Ramos (cell line): ENCODE data around the gene SLC17A9.

ENCODE experiments used
- in situ Hi-C: fragments of 300-500 bp; cut with MboI; formaldehyde crosslinking; loops from one replicate; pipeline ENCODE4 v1.14.3; 2022; ENCODE audit warnings: low sequenced_read_pairs; ENCODE audit not compliant: unreplicated experiment

SLC17A9 gene

DNA sequence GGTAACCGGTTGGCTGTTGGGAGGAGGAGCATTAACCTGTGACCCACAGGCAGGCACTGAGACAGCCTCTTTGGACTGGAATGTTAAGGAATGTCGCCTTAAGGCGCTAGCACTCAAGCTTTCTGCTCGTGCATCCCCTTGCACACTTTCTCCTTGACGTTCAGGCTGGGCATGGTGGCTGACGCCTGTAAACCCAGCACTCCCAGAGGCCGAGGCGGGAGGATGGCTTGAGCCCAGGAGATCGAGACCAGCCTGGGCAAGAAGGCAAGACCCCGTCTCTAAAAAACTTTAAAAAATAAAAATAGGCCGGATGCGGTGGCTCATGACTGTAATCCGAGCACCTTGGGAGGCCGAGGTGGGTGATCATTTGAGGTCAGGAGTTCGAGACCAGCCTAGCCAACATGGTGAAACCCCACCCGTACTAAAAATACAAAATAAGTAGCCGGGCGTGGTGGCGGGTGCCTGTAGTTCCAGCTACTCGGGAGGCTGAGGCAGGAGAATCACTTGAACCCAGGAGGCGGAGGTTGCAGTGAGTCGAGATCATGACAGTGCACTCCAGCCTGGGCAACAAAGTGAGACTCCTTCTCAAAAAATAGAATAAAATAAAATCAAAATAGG is 16.4 kb upstream of the SLC17A9 start:
- in situ Hi-C loops: no loop called here

DNA sequence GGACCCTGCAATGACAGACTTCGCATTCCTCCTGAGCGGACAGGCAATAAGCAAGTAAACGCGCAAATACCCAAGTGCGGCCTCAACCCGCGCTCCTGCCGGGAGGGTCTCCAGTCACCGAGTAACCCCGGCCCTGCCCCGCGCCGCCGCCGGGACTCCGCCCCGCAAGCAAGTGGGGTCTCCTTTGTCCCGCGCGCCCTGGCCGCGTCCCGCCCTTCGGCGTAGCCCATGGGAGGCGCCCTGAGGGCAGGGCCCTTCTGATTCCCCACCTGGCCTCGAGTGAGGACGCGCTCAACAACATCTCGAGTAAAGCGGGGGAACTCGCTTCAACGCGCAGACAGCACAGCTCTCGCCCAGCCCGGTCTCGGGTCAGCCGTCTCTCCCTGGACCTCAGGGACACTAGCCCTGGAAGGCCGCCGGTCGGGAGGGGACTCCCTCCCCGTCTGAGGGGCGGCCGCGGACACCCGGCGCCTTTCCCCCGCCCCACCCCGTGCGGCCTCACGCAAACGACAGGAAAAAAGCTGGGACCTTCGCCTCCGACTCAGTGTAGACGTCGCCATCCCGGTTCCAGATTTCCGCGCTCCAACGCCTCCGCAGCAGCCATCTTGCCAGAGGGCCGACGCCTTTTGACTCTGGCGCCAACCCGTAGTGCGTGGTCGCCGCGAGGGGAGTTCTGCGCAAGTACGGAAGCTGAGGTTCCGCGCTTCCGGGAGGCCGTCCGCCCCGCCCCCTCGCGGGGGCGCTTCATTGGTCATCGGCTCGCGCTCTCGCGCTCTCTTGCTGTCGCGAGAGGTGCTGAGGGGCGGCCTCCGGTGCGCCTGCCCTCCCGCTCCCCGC is 15.0 kb upstream of the SLC17A9 start:
- in situ Hi-C loops: no loop called here

DNA sequence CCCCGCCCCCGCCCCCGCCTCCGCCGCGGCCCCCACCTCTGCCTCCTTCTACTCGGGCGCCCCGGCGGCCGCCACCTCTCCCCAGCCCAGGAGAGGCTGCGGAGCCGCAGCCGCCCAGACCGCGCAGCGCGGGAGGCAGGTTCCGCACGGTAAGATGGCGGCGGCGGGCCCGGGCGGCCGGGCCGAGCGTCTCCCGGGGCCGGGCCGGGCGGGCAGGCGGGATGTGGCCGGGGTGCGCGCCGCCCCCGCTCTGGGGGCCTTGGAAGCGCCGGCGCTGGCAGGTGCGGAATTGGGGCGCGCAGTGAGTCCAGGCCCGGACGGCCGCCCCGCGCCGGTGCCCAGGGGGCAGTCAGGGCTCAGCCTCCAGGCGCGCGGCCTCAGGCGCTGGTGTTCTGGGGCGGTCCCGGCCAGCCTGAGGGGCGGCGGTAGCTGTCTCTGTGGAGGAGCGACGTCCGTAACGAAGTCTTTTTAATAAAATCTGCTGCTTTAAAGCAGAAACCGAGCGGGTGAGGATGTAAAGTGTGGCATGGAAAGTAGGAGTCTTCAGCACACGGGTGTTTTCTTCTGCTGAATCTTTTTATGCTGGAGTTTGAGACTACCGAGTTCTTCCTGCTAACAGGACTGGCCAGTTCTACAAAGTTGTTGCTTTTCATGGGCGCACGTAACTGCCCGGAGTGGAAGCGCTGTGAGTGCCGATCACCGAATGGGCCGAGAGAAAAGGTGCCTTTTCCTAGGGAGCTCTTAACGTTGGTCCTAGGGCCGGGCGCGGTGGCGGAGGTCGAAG is 14.2 kb upstream of the SLC17A9 start, which contains the start of gene GID8:
GID8 (plus strand) TSS at position 43 of the 784 bp plus-strand sequence. CDS start 3,356 bp downstream, outside the sequence.
- in situ Hi-C loops: no loop called here

DNA sequence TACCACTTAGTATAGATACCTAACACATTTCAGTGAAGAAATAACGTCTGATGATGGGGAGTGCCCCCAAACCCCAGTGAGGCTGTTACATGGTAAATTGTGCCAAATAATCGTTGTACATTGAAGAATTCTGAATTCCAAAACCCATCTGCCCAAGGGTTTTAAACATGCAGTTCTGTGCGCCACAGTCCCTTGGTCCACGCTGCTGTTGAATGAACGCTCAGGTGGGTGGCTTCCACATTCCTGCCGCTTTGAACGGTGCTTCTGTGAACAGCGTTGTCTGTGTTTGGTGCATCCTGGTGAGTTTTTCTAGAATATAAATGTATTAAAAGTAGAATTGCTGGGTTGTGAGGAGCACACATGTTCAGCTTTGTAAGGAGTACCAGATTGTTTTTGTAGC is 11.6 kb upstream of the SLC17A9 start:
- in situ Hi-C loops: no loop called here

DNA sequence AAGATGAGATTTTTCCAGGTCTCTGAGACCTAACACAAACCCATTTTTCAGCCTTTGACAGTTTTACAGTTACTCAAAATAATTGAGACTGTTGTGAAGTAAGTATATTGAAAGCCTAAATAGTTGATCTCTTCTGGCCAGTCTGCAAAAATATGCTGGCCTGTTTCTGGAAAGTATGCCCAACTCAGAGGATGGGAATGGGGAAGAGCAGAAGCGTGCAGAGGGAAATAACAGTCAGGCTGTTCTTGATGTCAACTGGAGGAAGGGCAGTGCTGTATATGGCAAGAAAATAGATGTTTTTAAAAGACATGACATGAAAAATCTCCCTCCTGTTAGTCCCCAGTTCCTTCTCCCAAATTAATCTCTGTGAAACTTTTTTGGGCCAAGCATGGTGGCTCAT is 10.7 kb upstream of the SLC17A9 start:
- in situ Hi-C loops: no loop called here

DNA sequence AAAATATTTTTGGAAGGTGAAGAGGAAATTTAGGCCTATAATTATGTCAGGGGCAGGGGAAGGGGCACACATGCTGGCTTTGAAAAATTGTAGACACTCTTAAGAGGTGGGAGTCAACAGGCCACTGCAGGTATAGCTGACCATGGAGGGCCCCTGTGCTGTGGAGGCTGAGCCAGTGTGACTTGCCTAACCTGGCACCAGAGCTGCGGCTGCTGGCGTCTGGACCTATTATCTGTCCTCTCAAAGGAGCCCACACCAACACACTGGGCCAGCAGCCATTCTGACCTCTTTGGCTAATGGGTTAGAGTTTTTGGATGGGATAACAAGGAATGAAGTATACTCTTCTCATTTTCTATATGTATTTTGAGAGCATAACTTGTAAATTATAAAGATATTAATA is 10.1 kb upstream of the SLC17A9 start:
- in situ Hi-C loops: no loop called here

DNA sequence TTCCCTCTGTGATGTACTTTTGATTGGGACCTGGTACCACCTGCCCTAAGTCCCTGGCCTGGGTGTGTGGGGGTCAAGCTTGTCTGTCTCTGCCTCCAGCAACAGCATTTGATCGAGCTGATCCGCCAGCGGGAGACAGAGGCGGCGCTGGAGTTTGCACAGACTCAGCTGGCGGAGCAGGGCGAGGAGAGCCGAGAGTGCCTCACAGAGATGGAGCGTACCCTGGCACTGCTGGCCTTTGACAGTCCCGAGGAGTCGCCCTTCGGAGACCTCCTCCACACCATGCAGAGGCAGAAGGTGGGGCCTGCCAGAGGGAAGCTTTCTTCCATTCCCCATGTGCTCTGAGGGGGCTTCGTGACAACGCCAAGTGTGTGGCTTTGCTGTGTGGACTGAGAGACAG is 9.1 kb upstream of the SLC17A9 start:
- in situ Hi-C loops: no loop called here

DNA sequence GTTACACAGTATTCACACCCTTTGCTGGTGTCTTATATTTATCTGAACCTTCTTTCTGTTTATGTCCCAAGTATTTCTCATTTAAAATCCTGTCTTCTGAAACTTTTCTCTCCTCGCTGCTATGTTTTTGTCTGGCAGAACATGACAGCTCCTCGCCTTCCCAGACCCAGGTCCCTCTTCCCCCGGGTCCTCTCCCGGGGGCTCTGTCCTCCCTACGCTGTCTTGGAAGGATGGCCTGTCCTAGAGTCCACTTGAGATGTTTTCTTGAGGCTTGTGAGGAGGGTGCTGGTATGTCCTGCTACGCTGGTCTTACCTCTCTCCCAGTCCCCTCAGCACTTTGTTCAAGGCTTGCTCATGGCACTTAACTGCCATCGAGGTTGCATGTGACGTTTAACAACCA is 8.3 kb upstream of the SLC17A9 start:
- in situ Hi-C loops: no loop called here

DNA sequence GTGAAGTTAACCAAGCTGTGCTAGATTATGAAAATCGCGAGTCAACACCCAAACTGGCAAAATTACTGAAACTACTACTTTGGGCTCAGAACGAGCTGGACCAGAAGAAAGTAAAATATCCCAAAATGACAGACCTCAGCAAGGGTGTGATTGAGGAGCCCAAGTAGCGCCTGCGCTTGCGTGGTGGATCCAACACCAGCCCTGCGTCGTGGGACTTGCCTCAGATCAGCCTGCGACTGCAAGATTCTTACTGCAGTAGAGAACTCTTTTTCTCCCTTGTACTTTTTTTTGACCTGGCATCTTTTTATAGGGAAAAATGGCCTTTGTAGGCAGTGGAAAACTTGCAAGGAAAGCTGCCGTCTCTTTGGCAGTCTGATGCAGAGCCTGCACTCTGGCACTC is 7.8 kb upstream of the SLC17A9 start:
- in situ Hi-C loops: no loop called here

DNA sequence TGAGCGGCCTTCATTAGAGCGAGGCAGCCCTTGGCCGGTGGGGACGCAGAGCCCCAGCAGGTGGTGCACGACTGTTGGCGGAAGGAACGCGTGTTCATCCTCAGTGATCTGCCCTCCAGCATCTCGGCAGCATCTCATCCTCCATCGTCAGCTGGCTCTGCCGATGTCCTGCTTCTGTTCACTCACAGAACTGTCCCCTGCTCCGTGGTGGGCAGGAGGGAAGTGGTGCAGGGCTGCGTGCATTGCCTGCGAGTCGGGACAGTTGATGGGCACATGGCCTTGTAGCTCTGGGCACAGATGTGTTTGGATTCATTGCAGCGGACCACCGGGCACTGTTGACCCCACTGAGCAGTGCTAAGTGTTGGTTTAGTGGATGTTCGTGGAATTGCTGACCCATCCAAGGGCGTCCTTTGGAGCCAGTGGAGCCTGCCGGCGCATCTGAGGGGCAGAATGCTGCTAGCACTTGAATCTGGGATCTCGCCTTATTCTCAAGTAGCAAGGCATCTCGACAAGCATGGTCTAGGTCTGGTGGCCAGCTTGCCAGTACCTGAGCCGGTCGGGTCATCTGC is 6.7 kb upstream of the SLC17A9 start:
- in situ Hi-C loops: no loop called here

DNA sequence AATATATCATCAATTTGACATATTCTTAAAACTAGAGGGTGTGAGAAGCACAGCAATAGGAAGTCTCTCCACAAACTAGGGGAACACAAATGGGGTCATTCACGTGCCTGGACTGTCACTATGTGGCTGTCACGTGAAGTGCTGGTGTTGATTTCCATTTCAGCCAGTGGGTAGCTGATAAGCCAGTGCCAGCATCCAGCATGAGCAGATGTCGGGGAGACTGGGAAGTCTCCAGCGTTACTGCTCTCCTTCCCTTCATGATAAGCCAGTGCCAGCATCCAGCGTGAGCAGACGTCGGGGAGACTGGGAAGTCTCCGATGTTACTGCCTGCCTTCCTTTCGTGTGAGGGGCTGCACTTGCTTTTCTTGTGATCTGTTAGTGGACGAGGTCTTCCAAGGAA is 5.6 kb upstream of the SLC17A9 start:
- in situ Hi-C loops: no loop called here

DNA sequence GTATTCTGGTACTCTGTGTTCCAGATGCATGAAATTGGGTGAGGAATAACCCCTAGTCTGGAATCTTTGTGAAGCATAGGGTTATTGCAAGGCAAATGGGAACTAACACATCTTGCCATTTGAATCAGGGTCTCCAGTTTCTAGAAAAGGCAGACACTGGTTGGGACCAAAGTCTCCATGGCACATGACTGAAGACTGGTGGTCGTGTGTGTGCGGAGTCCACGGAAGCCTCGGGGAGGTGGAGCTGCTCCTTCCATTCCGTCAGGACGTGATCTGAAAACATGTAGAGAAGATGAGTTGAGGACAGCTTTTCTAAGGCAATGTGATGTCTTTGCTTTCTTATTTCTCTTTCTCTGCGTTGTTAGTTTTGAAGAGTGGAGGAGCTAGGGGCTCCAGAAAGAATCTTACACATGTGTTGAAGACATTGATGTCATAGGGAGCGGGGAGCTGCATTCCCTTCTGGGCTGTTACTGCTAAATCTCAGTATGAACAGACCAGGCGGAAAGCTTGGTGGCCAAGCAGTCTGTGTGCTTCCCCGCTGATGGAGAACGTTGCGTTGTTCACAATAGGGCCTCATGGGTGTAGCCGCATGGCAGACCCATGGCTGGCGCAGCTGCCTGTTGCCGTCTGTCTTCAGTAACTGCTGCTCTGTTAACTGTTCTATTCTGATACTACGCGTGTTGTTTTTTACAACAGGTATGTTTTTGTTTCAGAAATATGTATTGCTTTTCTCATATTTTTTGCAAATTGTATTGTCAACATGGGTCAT is 4.8 kb upstream of the SLC17A9 start:
- in situ Hi-C loops: no loop called here

DNA sequence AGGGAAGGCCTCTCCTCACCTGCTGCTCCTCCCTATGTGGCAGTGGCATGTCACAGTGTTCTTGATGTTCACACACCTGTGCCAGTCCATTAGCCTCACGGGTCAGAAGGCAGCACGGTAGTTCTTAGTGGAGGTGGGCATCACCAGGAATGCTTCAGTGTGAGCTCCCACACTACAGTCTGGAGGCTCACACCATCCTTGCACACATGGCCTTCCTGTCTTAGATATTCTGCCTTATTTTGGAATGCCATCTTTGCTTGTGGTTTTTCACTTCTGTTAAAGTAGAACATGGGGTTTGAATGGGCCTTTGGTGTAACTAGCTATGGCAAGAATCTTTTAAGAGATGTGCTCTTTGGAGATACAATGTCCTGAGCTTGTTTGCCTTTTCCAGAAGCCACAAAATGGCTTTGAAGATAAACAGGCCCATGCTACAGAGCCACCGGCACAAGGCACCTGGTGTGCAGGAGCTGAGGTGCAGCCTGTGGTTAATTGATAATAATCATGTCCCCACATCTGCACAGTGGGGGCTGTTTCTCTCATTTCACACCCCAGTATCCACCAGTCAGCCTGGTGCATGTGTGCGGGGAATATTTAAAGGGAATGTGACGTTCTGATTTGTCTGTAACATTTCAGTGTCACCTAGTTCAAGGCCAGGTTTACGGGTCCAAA is 3.2 kb upstream of the SLC17A9 start:
- in situ Hi-C loops: no loop called here

DNA sequence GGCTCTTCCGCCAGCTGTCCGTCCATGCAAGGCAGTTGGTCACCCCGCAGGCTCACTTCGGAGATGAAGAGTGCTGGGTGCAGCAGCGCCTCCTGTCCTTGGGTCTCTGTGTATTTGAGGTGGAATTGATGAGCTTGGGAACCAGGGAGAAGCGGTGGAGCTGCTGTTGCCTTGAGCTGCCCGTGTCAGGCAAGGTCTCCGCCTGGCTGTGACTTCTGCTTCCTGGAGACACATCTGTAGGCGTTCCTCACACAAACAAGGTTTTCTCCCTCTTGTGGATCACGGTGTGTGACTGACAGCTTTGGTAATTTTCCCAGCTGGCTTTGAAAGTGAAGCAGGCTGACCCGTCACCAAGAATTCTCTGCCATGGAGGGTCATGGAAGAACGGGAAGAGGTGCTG is 2.5 kb upstream of the SLC17A9 start:
- in situ Hi-C loops: no loop called here

DNA sequence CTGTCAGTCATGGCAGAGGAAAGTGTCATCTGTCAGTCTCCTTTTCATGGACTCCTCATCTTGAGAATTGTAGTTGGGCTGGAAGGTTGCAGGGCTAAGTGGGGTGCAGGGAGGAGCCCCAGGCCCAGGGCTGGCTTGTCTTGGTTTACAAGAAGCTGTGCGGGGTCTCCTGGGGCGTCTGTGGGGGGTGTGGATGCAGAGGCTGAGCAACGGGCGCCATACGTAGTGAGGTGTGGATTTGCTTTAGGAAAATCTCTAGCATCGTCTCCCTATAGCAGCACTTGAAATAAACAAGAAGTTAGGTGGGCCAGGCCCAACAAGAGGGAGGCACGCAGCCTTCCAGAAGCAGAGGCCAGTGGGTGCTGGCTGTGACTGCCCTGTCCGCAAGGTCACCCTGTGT is 1.8 kb upstream of the SLC17A9 start:
- in situ Hi-C loops: no loop called here

DNA sequence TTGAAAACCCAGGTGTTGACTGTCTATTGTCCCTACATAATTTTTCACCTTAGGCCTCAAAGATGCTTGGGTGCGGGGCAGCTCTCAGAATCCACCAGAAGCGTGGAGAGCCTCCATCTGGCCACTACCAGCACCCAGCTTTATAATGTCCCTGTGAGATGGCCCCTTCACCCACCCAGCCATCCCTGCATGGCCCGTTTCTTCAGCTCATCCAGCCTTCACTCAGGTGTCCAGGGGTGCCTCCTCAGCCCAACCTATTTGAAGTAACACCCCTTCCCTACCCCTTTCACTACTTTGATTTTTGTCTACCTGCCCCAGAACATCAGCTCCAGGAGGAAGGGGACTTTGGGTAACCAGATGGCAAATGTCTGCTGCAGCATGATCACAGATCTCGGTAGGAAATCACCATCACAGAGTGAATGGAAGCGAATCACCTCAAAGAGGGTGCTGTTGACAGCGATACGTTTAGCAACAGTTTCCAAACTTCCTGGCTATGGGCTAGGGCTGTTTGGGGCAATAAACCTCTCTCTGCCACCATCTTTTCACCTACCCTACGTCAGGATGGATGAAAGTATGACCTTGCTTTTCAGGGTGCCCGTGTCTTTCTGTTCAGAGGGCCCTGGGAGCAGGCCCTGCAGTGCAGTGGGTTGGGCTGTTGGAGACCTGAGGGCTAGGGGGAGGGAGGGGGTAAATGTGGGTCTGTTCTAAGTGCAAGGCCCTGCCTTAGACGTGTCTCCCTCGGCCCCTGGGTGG is 1.2 kb upstream of the SLC17A9 start:
- in situ Hi-C loops: no loop called here

DNA sequence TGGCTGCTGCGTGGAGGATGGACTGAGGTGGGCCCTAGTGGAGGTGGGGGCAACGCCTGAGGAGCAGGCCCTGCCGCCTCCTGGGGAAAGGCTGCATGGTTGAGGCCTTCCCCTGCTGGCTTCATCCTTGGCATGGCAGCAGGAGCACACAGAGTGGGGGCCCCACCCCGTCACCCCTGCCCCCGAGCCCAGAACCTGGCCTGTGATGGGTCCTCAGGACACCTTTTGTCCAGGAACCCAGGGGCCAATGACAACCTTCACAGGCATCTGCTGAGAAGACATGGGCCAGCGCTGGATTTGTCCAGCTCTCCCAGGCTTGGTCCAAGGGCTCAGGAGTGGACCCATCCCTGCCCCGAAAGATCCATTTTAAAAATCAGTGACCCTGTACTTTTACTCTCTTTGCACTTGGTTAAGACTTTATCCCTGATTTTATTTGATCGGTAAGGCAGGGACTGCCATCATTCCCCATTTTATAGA is 575 bp upstream of the SLC17A9 start:
- in situ Hi-C loops: no loop called here

DNA sequence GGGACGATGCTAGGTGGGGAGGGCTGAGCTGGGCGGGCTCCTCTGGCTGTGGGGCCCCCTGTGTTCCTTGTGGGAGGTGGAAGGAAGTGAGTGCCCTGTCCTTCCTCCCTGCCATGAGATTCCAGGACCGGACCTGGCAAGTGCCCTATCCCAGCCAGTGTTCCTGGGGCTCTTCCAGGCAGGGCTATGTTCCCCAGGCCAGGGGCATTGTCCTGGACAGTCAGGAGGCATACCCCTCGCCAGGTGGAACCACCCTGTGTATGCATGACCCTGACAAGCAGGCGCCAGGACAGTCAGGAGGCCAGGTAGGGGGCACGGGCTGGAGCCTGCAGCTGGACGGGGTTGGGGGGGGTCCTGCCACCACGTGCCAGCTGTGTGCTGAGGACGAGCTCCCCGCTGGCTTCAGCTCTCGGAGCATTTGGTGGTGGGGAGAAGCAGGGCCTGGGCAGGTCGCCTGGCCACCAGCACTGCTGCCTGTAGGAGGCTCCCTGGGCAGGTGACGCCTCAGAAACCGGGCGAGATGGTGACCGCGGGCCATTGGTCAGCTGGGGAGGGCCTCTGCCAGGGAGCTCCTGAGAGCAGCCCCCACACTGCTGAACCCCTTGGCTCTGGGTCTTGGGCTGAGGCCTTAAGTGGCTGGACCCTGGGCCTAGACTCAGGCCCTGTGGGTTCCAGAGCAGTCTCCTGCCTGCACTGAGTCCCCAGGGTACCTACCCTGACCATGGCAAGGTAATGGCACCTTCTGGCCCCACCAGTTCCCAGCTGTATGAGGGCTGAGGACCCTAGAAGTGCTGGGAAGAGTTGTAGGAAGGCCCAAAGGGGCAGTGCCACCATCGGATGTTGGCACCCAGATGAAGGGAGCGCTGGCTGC is 694 bp downstream of the SLC17A9 start:
- in situ Hi-C loops: no loop called here
